Hippocampal formation (tissue), 2 donors: ENCODE results near the gene CCDC91.
"Not testable (repeated sequence)": the region's sequence is repeated elsewhere in the genome, so short reads cannot be mapped to it uniquely, and the experiment has no call there.

Source experiments
- DNase-seq, 2 donors: peaks; one replicate each; lab custom pipeline; 2025; lab: John Stamatoyannopoulos, UW

CCDC91 gene

GRCh38 chr12:28457785-28458184 lies 267.5 kb downstream of the CCDC91 start:
- no peak for DNase-seq

GRCh38 chr12:28459481-28459880 lies 269.2 kb downstream of the CCDC91 start:
- DNase-seq, result no peak

GRCh38 chr12:28460420-28461130 lies 270.3 kb downstream of the CCDC91 start:
- no peak for DNase-seq

GRCh38 chr12:28463396-28463795 lies 273.1 kb downstream of the CCDC91 start:
- no peak for DNase-seq

- not testable (repeated sequence) for DNase-seq
These were observed 281.5 kb downstream of the CCDC91 start for GRCh38 chr12:28471762-28472161.

- DNase-seq, result not testable (repeated sequence)
These were observed 285.9 kb downstream of the CCDC91 start for GRCh38 chr12:28476206-28476605.

- not testable (repeated sequence) for DNase-seq
These were observed 288.8 kb downstream of the CCDC91 start for GRCh38 chr12:28479097-28479496.

GRCh38 chr12:28479683-28480082 lies 289.4 kb downstream of the CCDC91 start:
- no peak for DNase-seq

GRCh38 chr12:28484156-28484555 lies 293.9 kb downstream of the CCDC91 start:
- no peak for DNase-seq

GRCh38 chr12:28486521-28486920 lies 296.3 kb downstream of the CCDC91 start:
- DNase-seq, result no peak

- DNase-seq, result no peak
These were observed 299.0 kb downstream of the CCDC91 start for GRCh38 chr12:28489246-28489645.

GRCh38 chr12:28497889-28498411 lies 307.7 kb downstream of the CCDC91 start:
- DNase-seq, result no peak

GRCh38 chr12:28498850-28499249 lies 308.6 kb downstream of the CCDC91 start:
- no peak for DNase-seq

- DNase-seq, result no peak
These were observed 310.2 kb downstream of the CCDC91 start for GRCh38 chr12:28500373-28501024.

GRCh38 chr12:28506271-28506670 lies 316.0 kb downstream of the CCDC91 start:
- no peak for DNase-seq

GRCh38 chr12:28507033-28507432 lies 316.8 kb downstream of the CCDC91 start:
- no peak for DNase-seq

GRCh38 chr12:28507867-28508266 lies 317.6 kb downstream of the CCDC91 start:
- no peak for DNase-seq

GRCh38 chr12:28512406-28512805 lies 322.1 kb downstream of the CCDC91 start:
- DNase-seq, result no peak

GRCh38 chr12:28512876-28513275 lies 322.6 kb downstream of the CCDC91 start:
- no peak for DNase-seq

GRCh38 chr12:28513983-28514382 lies 323.7 kb downstream of the CCDC91 start:
- no peak for DNase-seq

GRCh38 chr12:28517101-28517500 lies 326.8 kb downstream of the CCDC91 start:
- no peak for DNase-seq

GRCh38 chr12:28527631-28528249 lies 337.5 kb downstream of the CCDC91 start:
- no peak for DNase-seq

GRCh38 chr12:28535216-28535615 lies 345.0 kb downstream of the CCDC91 start:
- DNase-seq, result no peak
